DMS 273 treated with DMSO at 0.1 percent for 48 hours (cell line): ENCODE results near the gene CATSPER4.
A peak's percentile ranks its signal among the peaks of the same experiment; 100 is the strongest.

Experiments used
- DNase-seq: peaks from one replicate; lab custom pipeline; 2025; lab: John Stamatoyannopoulos, UW

CATSPER4 gene

DNA sequence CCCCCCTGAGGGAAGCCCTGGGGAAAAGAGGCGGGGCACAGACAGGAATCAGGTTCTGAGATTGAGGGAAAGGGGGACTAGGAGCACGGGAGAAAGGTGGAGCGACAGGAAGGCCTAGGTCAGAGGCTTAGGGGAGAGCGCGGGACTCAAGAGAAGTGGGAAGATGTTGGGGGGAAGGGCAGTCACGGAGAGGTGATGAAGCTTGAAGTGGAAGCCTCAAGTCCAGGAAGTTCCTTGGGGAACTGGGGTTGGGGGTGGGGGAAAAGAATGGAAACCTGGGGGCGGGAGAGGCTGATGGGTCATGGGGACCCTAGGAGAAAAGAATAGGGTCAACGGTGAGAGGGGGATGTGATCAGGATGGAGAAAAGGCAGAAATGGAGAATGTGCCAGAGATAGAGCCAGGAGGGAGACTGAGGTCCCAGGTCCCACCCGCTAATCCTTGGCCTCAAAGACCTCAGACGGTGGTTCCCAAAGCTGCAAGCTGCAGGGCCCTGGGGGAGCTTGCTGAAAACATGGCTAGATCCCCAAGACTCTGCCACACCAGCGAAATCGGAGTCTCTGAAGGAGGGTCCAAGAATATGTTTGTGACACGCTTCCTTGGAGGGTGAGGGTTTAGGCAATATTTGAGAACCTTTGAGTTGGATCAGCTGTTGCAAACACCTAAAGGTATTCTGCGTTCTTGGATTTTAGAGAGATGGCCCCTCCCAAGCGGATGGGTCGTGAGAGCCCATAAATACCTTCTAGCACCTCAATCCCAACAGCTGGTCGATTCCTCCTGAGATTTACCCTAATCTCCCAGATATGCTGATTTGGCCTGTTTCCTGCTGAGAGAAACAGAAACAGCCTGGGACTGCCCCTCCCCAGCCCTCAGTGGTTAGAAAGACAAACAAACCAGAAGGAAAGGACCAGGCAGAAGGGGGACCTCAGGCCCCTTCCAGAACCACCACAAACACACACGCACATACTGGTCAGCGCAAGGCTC, 25.2 kb upstream of the CATSPER4 start:
- no peak for DNase-seq

DNA sequence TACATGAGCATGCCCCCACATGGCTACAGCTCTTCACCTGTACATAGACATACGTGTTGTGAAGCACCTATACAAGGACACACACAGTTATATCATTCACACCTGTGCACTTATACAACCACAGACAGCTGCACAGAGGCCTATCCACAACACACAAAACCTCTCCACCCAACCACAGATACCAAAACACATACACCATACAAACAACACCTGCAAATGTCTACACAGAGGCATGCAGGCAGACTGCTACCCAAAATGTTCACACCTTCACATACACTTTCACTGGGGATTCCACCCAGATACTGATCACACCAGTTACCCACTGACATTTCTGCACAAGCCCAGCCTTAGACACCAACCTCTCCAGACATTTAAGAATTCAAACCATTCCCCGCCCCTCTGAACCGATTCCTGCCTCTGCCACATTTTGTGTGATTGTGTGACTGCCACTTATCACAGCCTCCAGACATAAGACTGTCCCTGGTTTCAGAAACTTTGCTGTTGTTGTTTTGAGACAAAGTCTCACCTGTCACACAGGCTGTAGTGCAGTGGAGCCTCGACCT, 23.6 kb upstream of the CATSPER4 start:
- no peak for DNase-seq

DNA sequence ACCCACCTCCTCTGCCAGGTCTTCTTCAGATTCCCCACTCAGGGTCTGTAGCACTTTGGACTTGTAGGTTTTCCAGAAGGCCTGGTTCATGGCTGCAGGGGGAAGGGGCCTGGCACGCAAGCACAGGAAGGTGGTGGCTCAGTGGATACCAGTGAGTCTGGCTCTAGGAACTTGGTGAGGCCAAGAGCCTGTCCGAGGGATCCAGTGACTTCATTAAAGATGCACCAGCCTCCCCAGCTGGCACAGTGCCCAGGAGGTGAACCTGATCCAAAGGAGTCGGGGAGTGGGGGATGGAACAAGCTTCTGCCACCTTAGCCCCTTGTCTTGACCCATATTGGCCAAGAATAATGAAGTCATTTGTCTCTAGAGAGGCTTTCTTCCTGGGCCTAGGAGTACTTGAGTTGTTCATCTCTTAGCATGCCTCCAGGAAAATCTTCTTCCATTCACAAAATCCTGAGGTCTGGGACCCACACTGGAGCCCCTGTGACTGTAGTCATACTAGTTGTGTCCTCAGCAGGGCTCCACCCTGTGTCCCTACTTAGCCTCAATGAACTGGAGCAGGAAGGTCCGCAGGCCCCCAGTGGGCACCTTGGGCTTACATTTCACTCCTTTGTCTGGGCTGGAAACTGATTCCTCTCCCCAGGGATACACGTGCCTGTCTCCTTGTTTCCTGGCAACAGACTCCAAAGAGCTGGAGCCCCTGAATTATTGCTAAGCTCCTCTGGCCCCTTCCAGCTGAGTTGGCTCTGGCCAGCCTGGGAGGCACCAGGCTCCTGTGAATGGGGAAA, 21.8 kb upstream of the CATSPER4 start, which contains the start of gene C1orf232:
Gene C1orf232, minus strand, starts transcription at position 554 of the 788 bp plus-strand sequence. Its CDS starts 464 bp downstream, at position 90.
- DNase-seq: peak; percentile 31

DNA sequence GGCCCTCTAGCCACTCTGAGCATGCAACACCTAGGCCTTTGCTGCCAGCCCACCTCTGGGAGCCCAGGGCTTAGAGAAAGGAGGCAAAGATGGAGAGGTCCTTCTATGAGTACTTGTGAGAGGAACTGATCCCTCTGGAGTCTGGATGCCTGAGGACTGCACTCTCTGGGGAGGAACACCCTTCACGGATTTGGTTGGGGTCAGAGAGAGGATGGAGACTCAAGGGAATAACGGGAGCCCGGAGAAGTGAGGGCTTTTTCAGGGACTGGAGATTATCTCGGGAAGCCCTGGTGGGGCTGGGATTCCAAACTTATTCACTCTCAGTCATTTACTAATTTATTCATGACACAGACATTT, 21.2 kb upstream of the CATSPER4 start:
- DNase-seq: no peak

DNA sequence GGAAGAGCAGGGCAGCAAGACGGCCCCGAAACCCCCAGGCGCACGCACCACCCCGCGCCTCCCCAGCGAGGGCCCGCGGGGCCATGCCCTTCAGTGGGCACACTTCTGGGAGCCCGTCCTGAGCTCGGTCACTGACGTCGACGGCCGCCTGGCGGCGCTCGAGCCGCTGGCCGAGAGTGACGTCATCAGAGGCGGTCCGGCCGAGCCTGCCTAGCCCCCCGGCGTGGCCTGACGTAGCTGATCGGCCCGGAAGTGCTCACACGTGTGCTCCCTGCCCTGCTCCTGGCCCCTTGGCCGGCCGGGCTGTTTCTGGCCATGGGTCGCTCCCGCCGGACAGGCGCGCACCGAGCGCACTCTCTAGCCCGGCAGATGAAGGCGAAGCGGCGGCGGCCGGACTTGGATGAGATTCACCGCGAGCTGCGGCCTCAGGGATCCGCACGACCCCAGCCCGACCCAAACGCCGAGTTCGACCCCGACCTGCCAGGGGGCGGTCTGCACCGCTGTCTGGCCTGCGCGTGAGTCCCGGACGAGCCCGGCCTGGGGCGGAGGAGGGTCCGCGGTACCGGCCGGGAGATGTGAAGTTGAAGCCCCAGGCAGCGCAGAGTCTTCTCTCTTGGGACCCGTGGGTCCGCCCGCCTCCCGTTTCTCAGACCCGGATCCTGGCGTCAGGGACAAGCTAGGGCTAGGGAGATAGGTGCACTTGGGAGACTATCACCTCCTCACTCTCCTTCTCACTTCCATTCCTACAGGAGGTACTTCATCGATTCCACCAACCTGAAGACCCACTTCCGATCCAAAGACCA, 20.5 kb upstream of the CATSPER4 start, which contains the start of gene ZNF593:
Gene ZNF593, plus strand, starts transcription at position 240 of the 803 bp plus-strand sequence. Its CDS starts 76 bp downstream, at position 316.
- peak; percentile 53 for DNase-seq

DNA sequence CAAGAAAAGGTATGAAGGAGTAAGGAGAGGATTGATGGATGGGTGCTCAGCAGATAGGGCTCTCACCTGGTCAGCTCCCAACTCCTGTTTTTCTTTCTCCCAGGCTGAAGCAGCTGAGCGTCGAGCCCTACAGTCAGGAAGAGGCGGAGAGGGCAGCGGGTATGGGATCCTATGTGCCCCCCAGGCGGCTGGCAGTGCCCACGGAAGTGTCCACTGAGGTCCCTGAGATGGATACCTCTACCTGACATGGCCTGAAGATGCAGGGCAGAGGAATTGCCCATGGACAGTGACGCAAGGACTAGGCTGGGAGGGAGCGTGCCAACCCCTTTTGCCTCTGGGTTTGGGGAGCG, 20.0 kb upstream of the CATSPER4 start:
- DNase-seq: no peak

DNA sequence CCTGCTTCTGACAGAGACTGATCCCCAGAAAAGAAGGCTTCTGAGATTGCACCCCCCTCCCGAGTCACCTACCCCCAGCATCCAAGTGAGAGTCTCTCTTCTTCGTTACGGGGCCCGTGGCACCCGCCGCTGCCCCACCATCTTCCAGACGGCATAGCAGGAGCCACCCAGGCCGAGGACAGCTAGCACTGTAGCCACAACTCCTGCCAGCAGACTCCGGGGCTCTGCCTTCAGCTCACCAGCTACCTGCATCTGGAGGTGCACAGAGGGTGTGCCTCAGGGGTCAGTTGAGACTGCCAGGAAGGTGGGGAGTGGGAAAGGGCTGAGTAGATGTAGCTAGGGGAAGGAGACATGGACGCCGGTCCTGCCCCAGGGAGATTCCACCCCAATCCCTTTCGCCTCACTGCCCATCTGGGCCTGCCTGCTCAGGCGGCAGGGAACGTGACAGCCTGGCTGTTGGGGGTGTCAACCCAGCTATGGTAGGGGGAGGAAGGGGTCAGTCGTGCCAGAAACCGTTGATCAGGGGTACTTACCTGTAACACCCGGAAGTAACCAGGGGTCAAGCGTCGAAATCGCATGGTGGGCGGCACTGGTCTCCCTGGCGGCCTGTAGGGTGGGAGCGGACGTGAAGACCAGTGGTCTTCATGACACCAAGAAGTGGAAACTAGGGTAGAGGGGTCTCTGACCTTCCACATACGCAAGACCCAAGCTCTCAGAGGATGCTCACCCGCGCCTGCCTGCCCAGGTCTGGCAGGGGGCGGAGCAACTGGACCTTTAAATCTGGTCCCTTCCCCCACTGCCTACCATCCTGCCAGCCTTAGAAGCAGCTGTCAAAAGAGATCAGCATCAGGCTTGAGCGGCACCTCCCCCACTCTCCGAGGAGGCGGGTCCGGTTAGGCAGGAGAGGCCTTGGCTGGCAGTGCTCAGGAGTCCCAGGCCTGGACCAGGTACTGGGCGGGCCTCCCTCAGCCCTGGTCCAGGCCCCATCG, 19.0 kb upstream of the CATSPER4 start, which contains the start of gene ZNF593OS:
Gene ZNF593OS, minus strand, starts transcription at position 749 of the 989 bp plus-strand sequence. Its CDS starts 171 bp downstream, at position 578.
- DNase-seq: no peak

DNA sequence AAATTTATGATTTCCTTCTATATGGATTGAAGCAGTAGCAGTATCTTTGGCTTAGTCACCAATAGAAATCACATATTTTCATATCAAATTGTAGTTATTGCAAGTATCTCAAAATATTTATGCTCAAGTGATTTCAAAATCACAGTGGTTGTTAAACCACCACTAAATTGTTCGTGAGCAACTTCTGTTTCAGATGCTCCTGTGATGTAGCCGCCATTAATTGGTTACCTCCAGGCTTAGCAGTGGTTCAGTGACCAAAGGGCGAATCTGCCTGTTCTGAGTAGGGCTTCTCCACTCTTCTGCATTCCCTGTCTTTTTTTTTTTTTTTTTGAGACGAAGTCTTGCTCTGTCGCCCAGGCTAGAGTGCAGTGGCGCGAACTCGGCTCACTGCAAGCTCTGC, 15.1 kb upstream of the CATSPER4 start:
- no peak for DNase-seq

DNA sequence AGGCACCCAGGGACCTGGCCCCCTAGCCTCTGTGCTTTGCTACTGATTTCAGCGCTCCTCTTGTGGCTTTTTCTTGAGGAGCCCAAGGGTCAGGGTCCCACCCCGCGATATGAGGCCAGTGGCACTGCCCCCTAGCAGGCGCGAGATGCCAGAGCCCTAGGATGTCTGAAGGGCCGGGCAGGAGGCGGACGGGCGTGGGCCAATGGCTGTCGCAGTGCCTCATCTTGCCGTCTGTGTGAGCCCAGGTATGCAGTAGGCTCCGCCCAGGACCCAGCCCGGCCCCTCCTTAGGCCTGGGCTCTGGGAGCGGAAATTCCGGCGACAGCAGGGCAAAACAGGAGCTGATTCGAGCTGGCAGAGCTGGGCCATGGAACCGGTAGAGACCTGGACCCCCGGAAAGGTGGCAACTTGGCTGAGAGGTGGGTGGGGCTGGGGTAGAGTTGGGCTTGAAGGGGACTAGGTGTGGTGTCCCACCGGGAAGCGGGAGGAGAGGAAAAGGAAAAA, 13.2 kb upstream of the CATSPER4 start, which contains the start of gene CNKSR1:
Gene CNKSR1, plus strand, starts transcription at position 310 of the 503 bp plus-strand sequence. Its CDS starts 57 bp downstream, at position 367.
- DNase-seq: no peak

DNA sequence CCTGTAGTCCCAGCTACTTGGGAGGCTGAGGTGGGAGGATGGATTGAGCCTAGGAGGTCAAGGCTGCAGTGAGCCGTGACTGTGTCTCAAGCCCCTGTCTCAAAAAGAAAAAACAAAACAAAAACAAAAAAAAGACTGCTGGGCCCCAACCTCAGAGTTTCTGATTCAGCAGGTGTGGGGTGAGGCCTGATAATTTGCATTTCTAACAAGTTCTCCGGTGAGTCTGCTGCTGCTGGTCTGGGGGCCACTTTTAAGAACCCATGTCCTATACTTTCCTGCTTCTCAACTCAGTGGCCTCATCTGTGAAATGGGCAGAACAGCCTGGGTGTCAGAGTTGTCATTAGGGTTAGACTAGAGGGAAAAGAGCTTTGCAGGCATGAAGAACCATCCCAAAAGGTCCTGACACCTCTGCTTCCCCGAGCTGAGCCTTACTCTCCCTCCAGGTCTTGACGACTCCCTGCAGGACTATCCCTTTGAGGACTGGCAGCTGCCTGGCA, 10.3 kb upstream of the CATSPER4 start:
- no peak for DNase-seq

DNA sequence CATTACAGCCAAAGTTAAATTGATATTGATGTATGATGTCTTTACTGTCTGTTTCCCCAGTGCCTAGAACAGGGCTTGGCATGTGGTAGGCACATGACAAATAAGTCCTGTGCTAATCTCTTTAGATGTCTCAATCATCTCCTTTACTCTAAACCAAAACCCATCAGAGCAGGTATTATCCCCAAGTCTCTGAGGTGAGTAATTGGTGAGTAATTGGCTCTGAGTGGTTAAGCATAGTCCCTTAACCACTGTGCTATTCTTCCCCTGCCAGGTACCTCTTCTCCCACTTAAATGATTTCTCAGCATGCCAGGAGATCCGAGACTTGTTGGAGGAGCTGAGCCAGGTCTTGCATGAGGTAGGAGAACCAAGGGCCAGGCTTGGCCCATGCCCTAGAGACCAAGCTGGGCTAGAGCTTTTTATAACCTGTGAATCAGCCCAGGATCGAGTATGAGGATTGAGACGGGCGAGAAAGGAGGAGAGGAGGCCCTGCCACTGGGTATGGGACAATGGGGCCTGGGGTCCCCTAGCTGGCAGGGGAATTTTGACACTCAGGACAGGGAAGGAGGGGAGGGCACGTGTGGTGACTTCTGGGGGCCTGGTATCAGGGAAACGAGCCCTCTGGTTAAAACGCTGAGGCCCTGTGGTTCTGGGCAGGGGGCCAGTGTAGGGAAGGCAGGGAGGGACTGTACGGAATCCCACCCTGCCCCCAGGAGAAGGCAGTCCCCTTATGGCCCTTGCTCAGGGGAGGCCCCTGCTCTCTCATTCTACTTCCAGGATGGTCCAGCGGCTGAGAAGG, 8.6 kb upstream of the CATSPER4 start:
- DNase-seq: no peak

DNA sequence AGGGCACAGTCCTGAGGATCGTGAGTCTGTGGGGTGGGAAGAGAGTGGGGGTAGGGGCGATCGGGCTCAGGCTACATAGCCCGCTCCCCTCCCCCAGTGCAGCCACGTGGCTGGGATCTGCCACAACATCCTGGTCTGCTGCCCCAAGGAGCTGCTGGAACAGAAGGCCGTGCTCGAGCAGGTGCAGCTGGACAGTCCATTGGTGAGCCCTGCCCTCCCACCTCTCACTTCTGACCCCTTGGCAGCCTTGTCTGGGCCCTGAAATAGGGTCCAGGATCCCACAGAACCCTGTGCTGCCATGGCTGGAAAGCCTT, 8.1 kb upstream of the CATSPER4 start:
- DNase-seq: no peak

DNA sequence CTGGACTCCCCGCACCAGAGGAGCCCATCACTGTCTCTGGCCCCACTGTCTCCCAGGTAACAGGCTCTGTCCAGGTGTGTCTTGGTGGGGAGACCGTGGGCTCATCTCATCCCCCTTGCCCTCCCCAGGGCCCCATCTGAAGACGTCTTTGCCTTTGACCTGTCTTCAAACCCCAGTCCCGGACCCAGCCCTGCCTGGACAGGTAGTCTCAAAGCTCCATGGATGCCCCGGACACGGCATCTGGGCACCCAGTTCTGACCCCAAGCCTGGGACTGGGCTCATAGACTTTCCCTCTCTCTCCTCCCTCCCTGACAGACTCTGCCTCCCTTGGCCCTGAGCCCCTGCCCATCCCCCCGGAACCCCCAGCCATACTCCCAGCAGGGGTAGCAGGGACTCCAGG, 6.3 kb upstream of the CATSPER4 start:
- no peak for DNase-seq

DNA sequence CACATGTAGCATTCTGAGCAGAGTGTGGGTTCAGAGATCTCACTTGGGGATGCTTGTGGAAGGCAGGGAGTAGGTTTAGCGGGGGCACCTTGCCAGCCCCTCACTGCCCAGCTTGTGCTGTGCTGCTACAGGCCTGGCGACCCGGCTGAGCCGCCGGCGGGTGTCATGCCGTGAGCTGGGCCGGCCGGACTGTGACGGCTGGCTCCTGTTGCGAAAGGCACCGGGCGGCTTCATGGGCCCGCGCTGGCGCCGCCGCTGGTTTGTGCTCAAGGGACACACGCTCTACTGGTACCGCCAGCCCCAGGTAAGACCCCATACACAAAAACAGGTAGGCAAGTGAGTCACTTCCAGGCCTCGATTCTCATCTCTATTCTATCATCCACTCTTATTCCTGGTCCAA, 5.5 kb upstream of the CATSPER4 start:
- DNase-seq: no peak

DNA sequence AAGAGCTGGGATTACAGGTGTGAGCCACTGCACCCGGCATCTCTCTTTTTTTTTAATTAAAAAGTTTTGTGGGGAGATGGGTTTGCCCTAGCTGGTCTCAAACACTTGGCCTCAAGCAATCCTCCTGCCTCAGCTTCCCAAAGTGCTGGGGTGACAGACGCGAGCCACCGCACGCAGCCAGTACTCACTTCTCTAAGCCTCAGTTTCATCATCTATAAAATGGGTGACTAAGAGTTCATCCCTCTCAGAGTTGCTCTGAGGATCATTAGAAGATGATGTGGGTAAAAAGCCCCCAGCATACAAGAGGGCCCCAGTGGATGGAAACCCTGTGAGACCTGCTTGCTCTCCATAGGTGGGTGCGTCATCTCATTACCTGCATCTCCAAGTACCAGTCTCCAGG, 2.5 kb upstream of the CATSPER4 start:
- DNase-seq: no peak

DNA sequence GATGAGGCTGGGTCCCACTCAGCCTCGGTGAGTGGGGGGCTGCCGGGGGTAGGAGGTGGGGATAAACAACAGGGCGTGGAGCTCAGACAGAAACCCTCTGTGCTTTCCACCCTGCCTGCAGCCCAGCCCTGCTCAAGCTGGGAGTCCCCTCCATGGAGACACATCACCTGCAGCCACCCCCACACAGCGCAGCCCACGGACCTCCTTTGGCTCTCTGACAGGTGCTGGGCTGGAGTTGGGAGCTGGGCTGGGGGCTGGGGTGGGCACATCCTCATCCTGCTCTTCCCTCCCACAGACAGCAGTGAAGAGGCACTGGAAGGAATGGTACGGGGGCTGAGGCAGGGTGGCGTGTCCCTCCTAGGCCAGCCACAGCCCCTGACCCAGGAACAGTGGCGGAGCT, 1.9 kb upstream of the CATSPER4 start:
- DNase-seq: no peak

DNA sequence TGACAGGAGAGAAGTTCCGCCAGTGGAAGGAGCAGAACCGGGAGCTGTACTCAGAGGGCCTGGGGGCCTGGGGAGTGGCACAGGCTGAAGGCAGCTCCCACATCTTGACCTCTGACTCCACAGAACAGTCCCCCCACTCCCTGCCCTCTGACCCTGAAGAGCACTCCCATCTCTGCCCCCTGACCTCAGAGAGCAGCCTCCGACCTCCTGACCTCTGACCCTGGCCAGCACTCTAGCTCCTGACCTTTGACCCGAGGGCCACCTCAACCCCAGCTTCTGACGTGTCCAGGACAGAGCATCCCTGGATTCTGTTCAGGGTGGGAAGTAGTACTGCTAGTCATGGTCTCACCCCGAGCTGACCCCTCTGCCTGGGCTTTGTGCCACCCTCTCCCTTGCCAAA, 1.1 kb upstream of the CATSPER4 start:
- no peak for DNase-seq

DNA sequence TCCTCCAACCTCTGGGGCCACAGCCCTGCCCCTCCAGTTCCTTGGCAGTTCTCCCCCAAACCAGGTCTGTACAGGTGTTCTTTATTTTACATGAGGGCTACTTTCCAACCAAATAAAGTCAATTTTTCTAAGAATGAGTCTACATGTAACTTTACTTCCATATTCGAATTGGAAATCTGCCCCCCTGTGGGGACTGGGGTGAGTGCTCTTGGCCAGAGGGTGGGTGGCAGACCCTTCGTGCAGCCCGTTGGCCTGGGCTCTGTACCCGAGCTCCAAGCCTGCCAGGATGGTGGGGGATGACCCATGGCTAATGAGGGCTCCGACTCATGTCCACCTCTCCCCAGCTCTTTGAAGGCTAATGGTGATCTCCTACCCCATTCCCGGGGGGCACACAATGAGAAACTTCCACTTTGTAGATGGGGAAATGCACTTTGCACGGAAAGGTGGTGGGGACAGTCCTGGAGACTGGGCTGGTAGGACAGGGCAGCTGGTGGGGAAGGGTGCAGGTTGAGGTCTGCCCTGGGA, 589 bp upstream of the CATSPER4 start:
- no peak for DNase-seq

DNA sequence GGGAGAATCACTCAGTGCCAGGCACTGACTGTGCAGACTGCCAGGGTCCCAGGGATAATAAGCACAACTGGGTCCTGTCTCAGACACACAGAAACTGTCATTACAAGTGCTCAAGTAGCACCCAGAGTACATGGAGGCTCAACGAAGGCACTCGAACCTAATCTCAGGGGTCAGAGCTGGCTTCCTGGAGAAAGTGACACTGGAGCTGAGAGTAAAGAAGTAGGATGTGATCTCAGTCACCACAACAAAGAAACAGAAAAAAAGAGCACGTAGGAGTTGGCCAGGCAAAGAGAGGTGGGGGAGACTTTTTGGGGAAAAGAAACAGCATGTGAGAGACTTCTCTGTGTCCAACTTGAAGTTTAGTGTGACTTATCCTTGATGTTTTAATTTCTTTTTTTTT, 1.3 kb downstream of the CATSPER4 start:
- DNase-seq: no peak
